ENCODE results near the gene OR5M8. TPM values are rescaled to one million over a fixed set of nuclear protein-coding genes. Genes with fewer than 3 reads are reported as not detected.

OR5M8 gene
- total and polyA plus RNA-seq, 10 of the 15 experiments (the other 5 are each of a cell fraction or from before 2014, with no cell fraction given): not detected

- no peak overlapping the region for H3K4me3 ChIP-seq
- TF ChIP-seq USF2 (IDR thresholded peaks at IDR 0.05; ENCODE audit: borderline replicate concordance, low read depth, low read length): no peak
- no peak for TF ChIP-seq ZZZ3 (IDR thresholded peaks at IDR 0.05; ENCODE audit: control insufficient read depth, insufficient read length, low read depth)
- H3K4me1 ChIP-seq (ENCODE audit: control insufficient read depth, insufficient read depth, low read length): no peaks in the 10 kb centered on the region
- H3K27ac ChIP-seq (ENCODE audit: control insufficient read depth, insufficient read depth): no peak overlapping the region
- ChIA-PET RAD21 (ENCODE audit: unreplicated experiment) (no interaction called here), SMC1A (ENCODE audit: uncharacterized antibody, unreplicated experiment) (no interaction called here), CTCF (no interaction called here), POLR2A (no interaction called here)
- no peak overlapping the region for H3K9ac ChIP-seq (ENCODE audit: control insufficient read depth, insufficient read depth, low read length)
- DNase-seq (ENCODE audit: low read depth, low spot score): no peak
- no peak overlapping the region for H3K4me2 ChIP-seq (ENCODE audit: control insufficient read depth, insufficient read depth)
- FAIRE-seq: no peak
- no TSS peak for BruUV-seq (replicated peaks)
- intact Hi-C loops (cut with micrococcal nuclease; ENCODE audit: unreplicated experiment): no loop called here
- no peaks in the 10 kb centered on the region for H3K79me2 ChIP-seq (ENCODE audit: control insufficient read depth, insufficient read depth, low read length)
- ATAC-seq: no peak
- H3K27me3 ChIP-seq (replicated peaks in 1 of 2; ENCODE audit: control insufficient read depth in 2 of 2, insufficient read depth in 2 of 2, low read length in 1 of 2): no peaks in the 10 kb centered on the region
- H3K36me3 ChIP-seq (ENCODE audit: control insufficient read depth in 2 of 2, insufficient read depth in 2 of 2, low read length in 1 of 2): no peaks in the 10 kb centered on the region
- no peaks in the 10 kb centered on the region for H3K9me3 ChIP-seq (replicated peaks; ENCODE audit: control insufficient read depth, insufficient read depth, low read length)
- no peaks in the 10 kb centered on the region for H4K20me1 ChIP-seq (ENCODE audit: control insufficient read depth, insufficient read depth)
- no peak overlapping the region for H2AFZ ChIP-seq (ENCODE audit: control insufficient read depth, low read depth, low read length)
- in situ Hi-C loops (cut with MboI): no loop called here
- 43% methylated on average over 2 of the region's 2 CpGs for WGBS (ENCODE audit: insufficient coverage, insufficient replicate concordance, low lambda C conversion rate, missing lambda C conversion rate)
Observed at GRCh38 chr11:56531856-56532255, 40.7 kb upstream of the OR5M8 start.

- in situ Hi-C loops (cut with MboI): no loop called here
- Histone ChIP-seq H3K79me2 (ENCODE audit: control insufficient read depth, insufficient read depth, low read length) (no peaks in the 10 kb centered on the region), H3K36me3 (ENCODE audit: control insufficient read depth in 2 of 2, insufficient read depth in 2 of 2, low read length in 1 of 2) (no peaks in the 10 kb centered on the region), H3K27me3 (replicated peaks in 1 of 2; ENCODE audit: control insufficient read depth in 2 of 2, insufficient read depth in 2 of 2, low read length in 1 of 2) (no peaks in the 10 kb centered on the region), H2AFZ (ENCODE audit: control insufficient read depth, low read depth, low read length) (no peak overlapping the region), H3K4me2 (ENCODE audit: control insufficient read depth, insufficient read depth) (no peak overlapping the region), H4K20me1 (ENCODE audit: control insufficient read depth, insufficient read depth) (no peaks in the 10 kb centered on the region), H3K27ac (ENCODE audit: control insufficient read depth, insufficient read depth) (no peak overlapping the region), H3K9ac (ENCODE audit: control insufficient read depth, insufficient read depth, low read length) (no peak overlapping the region), H3K4me3 (no peak overlapping the region), H3K9me3 (replicated peaks; ENCODE audit: control insufficient read depth, insufficient read depth, low read length) (no peaks in the 10 kb centered on the region), H3K4me1 (ENCODE audit: control insufficient read depth, insufficient read depth, low read length) (no peaks in the 10 kb centered on the region)
- ATAC-seq: 0 out of 3 replicates have a peak, but pooled peaks have one; percentile 45
- FAIRE-seq: no peak
- TF ChIP-seq NBN (IDR thresholded peaks at IDR 0.05) (no peak), SMC3 (IDR thresholded peaks at IDR 0.05; ENCODE audit: borderline replicate concordance, low read length) (peak; percentile 5; the same call in 1 of the 2 replicates), CTCF (IDR thresholded peaks at IDR 0.05 in 2 of 3, conservative IDR thresholded peaks at IDR 0.05 in 1 of 3; ENCODE audit: control insufficient read depth in 2 of 3, extremely low read depth in 1 of 3, insufficient read depth in 1 of 3, low read depth in 3 of 3, low read length in 3 of 3) (peak in 1 of 3 experiments; percentile 33; a peak in 2 of 6 replicates)
- SMC1A ChIA-PET (ENCODE audit: uncharacterized antibody, unreplicated experiment): no interaction called here
- RAD21 ChIA-PET (ENCODE audit: unreplicated experiment): interaction anchor here (1.2 kb wide), 1 partner anchor 261 kb away, joined by 3 read pairs; no protein-coding TSS in a partner anchor
- CTCF ChIA-PET: interaction anchor here (0.7 to 1.0 kb wide), 2 partner anchors 260 to 261 kb away, joined by 3 read pairs; no protein-coding TSS in a partner anchor
- no peak for DNase-seq (ENCODE audit: low read depth, low spot score)
- 24% methylated on average over 5 of the region's 5 CpGs for WGBS (ENCODE audit: insufficient coverage, insufficient replicate concordance, low lambda C conversion rate, missing lambda C conversion rate)
- intact Hi-C loops (cut with micrococcal nuclease; ENCODE audit: unreplicated experiment): no loop called here
- no TSS peak for BruUV-seq (replicated peaks)
- POLR2A ChIA-PET: no interaction called here
Observed at GRCh38 chr11:56522008-56522407, 30.8 kb upstream of the OR5M8 start.

Measured in GM12878 (cell line).